Nephron progenitor cell (in vitro differentiated cells): ENCODE data around the gene CNGB1.
"Not testable (repeated sequence)": the region's sequence is repeated elsewhere in the genome, so short reads cannot be mapped to it uniquely, and the experiment has no call there.

Source experiments
- DNase-seq: peaks from one replicate; pipeline ENCODE4 v3.0.0; 2021
- H3K27ac Mint-ChIP-seq: 2 replicates; pipeline ENCODE4 v1.8.0; 2021; ENCODE audit warnings: mild to moderate bottlenecking, moderate library complexity, mixed read lengths
- H3K27me3 Mint-ChIP-seq: 2 replicates; pipeline ENCODE4 v1.8.0; 2021; ENCODE audit warnings: mild to moderate bottlenecking, low read depth, mixed read lengths; ENCODE audit not compliant: poor library complexity
- H3K36me3 Mint-ChIP-seq: 2 replicates; pipeline ENCODE4 v1.8.0; 2021; ENCODE audit warnings: low read depth, mixed read lengths
- H3K4me1 Mint-ChIP-seq: 2 replicates; pipeline ENCODE4 v1.8.0; 2021; ENCODE audit warnings: mixed read lengths
- H3K4me3 Mint-ChIP-seq: 2 replicates; pipeline ENCODE4 v1.8.0; 2021; ENCODE audit warnings: mild to moderate bottlenecking, moderate library complexity, mixed read lengths
- H3K9me3 Mint-ChIP-seq: 2 replicates; pipeline ENCODE4 v1.8.0; 2021; ENCODE audit warnings: mild to moderate bottlenecking, moderate library complexity, mixed read lengths
- CTCF ChIP-seq: fragments of 200-600 bp; sonication (generic); IDR thresholded peaks from 2 replicates; pipeline ENCODE4 v1.5.0; 2021; ENCODE audit warnings: antibody characterized with exemption

The CNGB1 gene

GRCh38 chr16:57897996-57898395 is 72.9 kb downstream of the CNGB1 start:
- H3K4me1 Mint-ChIP-seq: no peaks in the 10 kb centered on the region
- no peak overlapping the region for H3K27ac Mint-ChIP-seq
- H3K9me3 Mint-ChIP-seq: no peaks in the 10 kb centered on the region
- no peak overlapping the region for H3K4me3 Mint-ChIP-seq
- no peak for TF ChIP-seq CTCF
- peaks cover 41% of the 10 kb centered on the region for H3K27me3 Mint-ChIP-seq
- H3K36me3 Mint-ChIP-seq: no peaks in the 10 kb centered on the region
- no peak for DNase-seq

GRCh38 chr16:57897053-57897784 is 73.7 kb downstream of the CNGB1 start:
- H3K27me3 Mint-ChIP-seq: peaks cover 38% of the 10 kb centered on the region
- no peak for DNase-seq
- H3K4me3 Mint-ChIP-seq: no peak overlapping the region
- H3K4me1 Mint-ChIP-seq: peaks cover 5% of the 10 kb centered on the region
- H3K27ac Mint-ChIP-seq: no peak overlapping the region
- H3K36me3 Mint-ChIP-seq: no peaks in the 10 kb centered on the region
- TF ChIP-seq CTCF: no peak
- no peaks in the 10 kb centered on the region for H3K9me3 Mint-ChIP-seq

- H3K27ac Mint-ChIP-seq, H3K4me3 Mint-ChIP-seq, H3K9me3 Mint-ChIP-seq, H3K36me3 Mint-ChIP-seq, DNase-seq: not testable (repeated sequence)
- Mint-ChIP-seq H3K4me1 (peaks cover 15% of the 10 kb centered on the region), H3K27me3 (peaks cover 31% of the 10 kb centered on the region)
Observed at GRCh38 chr16:57895081-57895547, 75.8 kb downstream of the CNGB1 start.

GRCh38 chr16:57894390-57895080 is 76.4 kb downstream of the CNGB1 start:
- H3K9me3 Mint-ChIP-seq: no peaks in the 10 kb centered on the region
- DNase-seq: no peak
- peaks cover 27% of the 10 kb centered on the region for H3K27me3 Mint-ChIP-seq
- peaks cover 16% of the 10 kb centered on the region for H3K4me1 Mint-ChIP-seq
- no peak overlapping the region for H3K27ac Mint-ChIP-seq
- H3K4me3 Mint-ChIP-seq: no peak overlapping the region
- H3K36me3 Mint-ChIP-seq: no peaks in the 10 kb centered on the region
- TF ChIP-seq CTCF: no peak

GRCh38 chr16:57893559-57894389 is 77.2 kb downstream of the CNGB1 start:
- Mint-ChIP-seq H3K27me3 (peaks cover 23% of the 10 kb centered on the region), H3K36me3 (no peaks in the 10 kb centered on the region), H3K9me3 (no peaks in the 10 kb centered on the region), H3K27ac (no peak overlapping the region), H3K4me3 (no peak overlapping the region), H3K4me1 (peaks cover 16% of the 10 kb centered on the region)
- no peak for TF ChIP-seq CTCF
- no peak for DNase-seq

- no peak for DNase-seq
- Mint-ChIP-seq H3K27ac (no peak overlapping the region), H3K27me3 (peaks cover 19% of the 10 kb centered on the region), H3K4me3 (no peak overlapping the region), H3K9me3 (no peaks in the 10 kb centered on the region), H3K4me1 (peaks cover 16% of the 10 kb centered on the region), H3K36me3 (no peaks in the 10 kb centered on the region)
- no peak for TF ChIP-seq CTCF
Observed at GRCh38 chr16:57893217-57893558, 77.7 kb downstream of the CNGB1 start.
